Retina (tissue), 1 donor: Measurements from ENCODE around the gene GRAP2.
"Not testable (repeated sequence)": the region's sequence is repeated elsewhere in the genome, so short reads cannot be mapped to it uniquely, and the experiment has no call there.

ENCODE experiments used
- DNase-seq: peaks from one replicate; pipeline ENCODE4 v3.0.0-alpha.2; 2016

GRAP2 gene

GRCh38 chr22:39900306-39901227, at the start of gene GRAP2:
Gene GRAP2, plus strand, starts transcription at chr22:39901084. Its CDS starts 46,023 bp downstream, at chr22:39947107.
- no peak for DNase-seq

GRCh38 chr22:39851606-39852315, 49.1 kb upstream of the GRAP2 start:
- DNase-seq = no peak

- DNase-seq = no peak
Observed at GRCh38 chr22:39852799-39853198, 48.1 kb upstream of the GRAP2 start.

- DNase-seq = no peak
Observed at GRCh38 chr22:39856588-39856987, 44.3 kb upstream of the GRAP2 start.

- no peak for DNase-seq
Observed at GRCh38 chr22:39859903-39860588, 40.8 kb upstream of the GRAP2 start.

- DNase-seq = no peak
Observed at GRCh38 chr22:39868741-39869140, 32.1 kb upstream of the GRAP2 start.

- not testable (repeated sequence) for DNase-seq
Observed at GRCh38 chr22:39869797-39870196, 31.1 kb upstream of the GRAP2 start.

GRCh38 chr22:39871008-39871798, 29.7 kb upstream of the GRAP2 start:
- DNase-seq = no peak

GRCh38 chr22:39872548-39872947, 28.3 kb upstream of the GRAP2 start:
- no peak for DNase-seq

GRCh38 chr22:39873965-39874364, 26.9 kb upstream of the GRAP2 start:
- no peak for DNase-seq

GRCh38 chr22:39875176-39875885, 25.6 kb upstream of the GRAP2 start:
- not testable (repeated sequence) for DNase-seq

GRCh38 chr22:39877079-39877845, 23.6 kb upstream of the GRAP2 start:
- DNase-seq = peak; percentile 10

GRCh38 chr22:39880722-39881121, 20.2 kb upstream of the GRAP2 start:
- no peak for DNase-seq

- no peak for DNase-seq
Observed at GRCh38 chr22:39883057-39883456, 17.8 kb upstream of the GRAP2 start.

- not testable (repeated sequence) for DNase-seq
Observed at GRCh38 chr22:39889924-39890323, 11.0 kb upstream of the GRAP2 start.

GRCh38 chr22:39893526-39893925, 7.4 kb upstream of the GRAP2 start, which contains the start of gene ENTHD1:
Gene ENTHD1, minus strand, starts transcription at chr22:39893760. Its CDS starts 6,012 bp downstream, at chr22:39887748.
- no peak for DNase-seq

- DNase-seq = no peak
Observed at GRCh38 chr22:39894554-39895092, 6.3 kb upstream of the GRAP2 start.

GRCh38 chr22:39895682-39896081, 5.2 kb upstream of the GRAP2 start:
- no peak for DNase-seq

GRCh38 chr22:39896313-39896996, 4.4 kb upstream of the GRAP2 start:
- no peak for DNase-seq

- no peak for DNase-seq
Observed at GRCh38 chr22:39897841-39898240, 3.0 kb upstream of the GRAP2 start.
